Retina (tissue), 1 donor: ENCODE data around the gene AHCTF1.
"Not testable (repeated sequence)": the region's sequence is repeated elsewhere in the genome, so short reads cannot be mapped to it uniquely, and the experiment has no call there.

Source experiments
- DNase-seq: peaks from one replicate; pipeline ENCODE4 v3.0.0-alpha.2; 2016

Gene AHCTF1

GRCh38 chr1:246837418-246838117, 94.2 kb downstream of the AHCTF1 start:
- DNase-seq = no peak

- no peak for DNase-seq
These were observed 95.4 kb downstream of the AHCTF1 start for GRCh38 chr1:246836209-246836966.

- no peak for DNase-seq
These were observed 100.2 kb downstream of the AHCTF1 start for GRCh38 chr1:246831543-246831942.

- DNase-seq = no peak
These were observed 102.9 kb downstream of the AHCTF1 start for GRCh38 chr1:246828818-246829217.

- no peak for DNase-seq
These were observed 104.4 kb downstream of the AHCTF1 start for GRCh38 chr1:246827396-246827795.

GRCh38 chr1:246825557-246826175, 106.1 kb downstream of the AHCTF1 start:
- DNase-seq = no peak

GRCh38 chr1:246824541-246824940, 107.2 kb downstream of the AHCTF1 start:
- no peak for DNase-seq

- DNase-seq = not testable (repeated sequence)
These were observed 109.6 kb downstream of the AHCTF1 start for GRCh38 chr1:246822154-246822553.

GRCh38 chr1:246820666-246821065, 111.1 kb downstream of the AHCTF1 start:
- DNase-seq = no peak

GRCh38 chr1:246817778-246818177, 114.0 kb downstream of the AHCTF1 start:
- not testable (repeated sequence) for DNase-seq

GRCh38 chr1:246815693-246816270, 116.0 kb downstream of the AHCTF1 start:
- no peak for DNase-seq

- DNase-seq = no peak
These were observed 116.9 kb downstream of the AHCTF1 start for GRCh38 chr1:246814890-246815289.

GRCh38 chr1:246813325-246813724, 118.4 kb downstream of the AHCTF1 start:
- DNase-seq = not testable (repeated sequence)

GRCh38 chr1:246811985-246812384, 119.8 kb downstream of the AHCTF1 start:
- DNase-seq = no peak

GRCh38 chr1:246809473-246809872, 122.3 kb downstream of the AHCTF1 start:
- no peak for DNase-seq

GRCh38 chr1:246805135-246805716, 126.5 kb downstream of the AHCTF1 start:
- no peak for DNase-seq

GRCh38 chr1:246803883-246804282, 127.9 kb downstream of the AHCTF1 start:
- DNase-seq = no peak

GRCh38 chr1:246803373-246803772, 128.4 kb downstream of the AHCTF1 start:
- DNase-seq = no peak

GRCh38 chr1:246801241-246802020, 130.3 kb downstream of the AHCTF1 start:
- no peak for DNase-seq

GRCh38 chr1:246800756-246801155, 131.0 kb downstream of the AHCTF1 start:
- DNase-seq = no peak

- DNase-seq = no peak
These were observed 131.4 kb downstream of the AHCTF1 start for GRCh38 chr1:246800356-246800755.
